ENCODE results near the gene CCDC137. TPM values are rescaled to one million over a fixed set of nuclear protein-coding genes. Genes with fewer than 3 reads are reported as not detected.

CCDC137 gene
- total and polyA plus RNA-seq, 2 of the 13 experiments (the other 11 are each of a cell fraction or from before 2014, with no cell fraction given) = 14.6 to 39.1 TPM

- TF ChIP-seq HMGXB3 (CRISPR knock-in tag; IDR thresholded peaks at IDR 0.05; ENCODE audit: borderline replicate concordance) (peak; percentile 79), ATF7-NPFF (CRISPR knock-in tag; IDR thresholded peaks at IDR 0.05; ENCODE audit: low read depth) (no peak; the same call in 1 of the 2 replicates), MXI1 (IDR thresholded peaks at IDR 0.05; ENCODE audit: borderline replicate concordance, low read depth, low read length) (peak; percentile 81; the same call in 2 of the 3 replicates), FOXJ3 (CRISPR knock-in tag; IDR thresholded peaks at IDR 0.05; ENCODE audit: borderline replicate concordance) (peak; percentile 53; the same call in 1 of the 2 replicates), SIX1 (CRISPR knock-in tag; IDR thresholded peaks at IDR 0.05; ENCODE audit: borderline replicate concordance) (peak; percentile 7; the same call in 1 of the 2 replicates), KLF6 (CRISPR knock-in tag; IDR thresholded peaks at IDR 0.05) (peak; percentile 73; the same call in 1 of the 2 replicates), NR3C1 (CRISPR knock-in tag; IDR thresholded peaks at IDR 0.05) (no peak), ZNF124 (CRISPR knock-in tag; IDR thresholded peaks at IDR 0.05) (0 out of 2 replicates have a peak, but pooled peaks have one; percentile 53), ZFX (CRISPR knock-in tag; IDR thresholded peaks at IDR 0.05; ENCODE audit: low read depth) (peak; percentile 79)
- TF ChIP-seq, protein P1, sequence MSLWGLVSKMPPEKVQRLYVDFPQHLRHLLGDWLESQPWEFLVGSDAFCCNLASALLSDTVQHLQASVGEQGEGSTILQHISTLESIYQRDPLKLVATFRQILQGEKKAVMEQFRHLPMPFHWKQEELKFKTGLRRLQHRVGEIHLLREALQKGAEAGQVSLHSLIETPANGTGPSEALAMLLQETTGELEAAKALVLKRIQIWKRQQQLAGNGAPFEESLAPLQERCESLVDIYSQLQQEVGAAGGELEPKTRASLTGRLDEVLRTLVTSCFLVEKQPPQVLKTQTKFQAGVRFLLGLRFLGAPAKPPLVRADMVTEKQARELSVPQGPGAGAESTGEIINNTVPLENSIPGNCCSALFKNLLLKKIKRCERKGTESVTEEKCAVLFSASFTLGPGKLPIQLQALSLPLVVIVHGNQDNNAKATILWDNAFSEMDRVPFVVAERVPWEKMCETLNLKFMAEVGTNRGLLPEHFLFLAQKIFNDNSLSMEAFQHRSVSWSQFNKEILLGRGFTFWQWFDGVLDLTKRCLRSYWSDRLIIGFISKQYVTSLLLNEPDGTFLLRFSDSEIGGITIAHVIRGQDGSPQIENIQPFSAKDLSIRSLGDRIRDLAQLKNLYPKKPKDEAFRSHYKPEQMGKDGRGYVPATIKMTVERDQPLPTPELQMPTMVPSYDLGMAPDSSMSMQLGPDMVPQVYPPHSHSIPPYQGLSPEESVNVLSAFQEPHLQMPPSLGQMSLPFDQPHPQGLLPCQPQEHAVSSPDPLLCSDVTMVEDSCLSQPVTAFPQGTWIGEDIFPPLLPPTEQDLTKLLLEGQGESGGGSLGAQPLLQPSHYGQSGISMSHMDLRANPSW (CRISPR knock-in tag; IDR thresholded peaks at IDR 0.05; ENCODE audit: borderline replicate concordance) = no peak
- TF ChIP-seq, protein P2, sequence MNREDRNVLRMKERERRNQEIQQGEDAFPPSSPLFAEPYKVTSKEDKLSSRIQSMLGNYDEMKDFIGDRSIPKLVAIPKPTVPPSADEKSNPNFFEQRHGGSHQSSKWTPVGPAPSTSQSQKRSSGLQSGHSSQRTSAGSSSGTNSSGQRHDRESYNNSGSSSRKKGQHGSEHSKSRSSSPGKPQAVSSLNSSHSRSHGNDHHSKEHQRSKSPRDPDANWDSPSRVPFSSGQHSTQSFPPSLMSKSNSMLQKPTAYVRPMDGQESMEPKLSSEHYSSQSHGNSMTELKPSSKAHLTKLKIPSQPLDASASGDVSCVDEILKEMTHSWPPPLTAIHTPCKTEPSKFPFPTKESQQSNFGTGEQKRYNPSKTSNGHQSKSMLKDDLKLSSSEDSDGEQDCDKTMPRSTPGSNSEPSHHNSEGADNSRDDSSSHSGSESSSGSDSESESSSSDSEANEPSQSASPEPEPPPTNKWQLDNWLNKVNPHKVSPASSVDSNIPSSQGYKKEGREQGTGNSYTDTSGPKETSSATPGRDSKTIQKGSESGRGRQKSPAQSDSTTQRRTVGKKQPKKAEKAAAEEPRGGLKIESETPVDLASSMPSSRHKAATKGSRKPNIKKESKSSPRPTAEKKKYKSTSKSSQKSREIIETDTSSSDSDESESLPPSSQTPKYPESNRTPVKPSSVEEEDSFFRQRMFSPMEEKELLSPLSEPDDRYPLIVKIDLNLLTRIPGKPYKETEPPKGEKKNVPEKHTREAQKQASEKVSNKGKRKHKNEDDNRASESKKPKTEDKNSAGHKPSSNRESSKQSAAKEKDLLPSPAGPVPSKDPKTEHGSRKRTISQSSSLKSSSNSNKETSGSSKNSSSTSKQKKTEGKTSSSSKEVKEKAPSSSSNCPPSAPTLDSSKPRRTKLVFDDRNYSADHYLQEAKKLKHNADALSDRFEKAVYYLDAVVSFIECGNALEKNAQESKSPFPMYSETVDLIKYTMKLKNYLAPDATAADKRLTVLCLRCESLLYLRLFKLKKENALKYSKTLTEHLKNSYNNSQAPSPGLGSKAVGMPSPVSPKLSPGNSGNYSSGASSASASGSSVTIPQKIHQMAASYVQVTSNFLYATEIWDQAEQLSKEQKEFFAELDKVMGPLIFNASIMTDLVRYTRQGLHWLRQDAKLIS (CRISPR knock-in tag; IDR thresholded peaks at IDR 0.05) = no peak
Measured at GRCh38 chr17:81683584-81684441, 17.3 kb downstream of the CCDC137 start, which contains the start of the genes ARL16 and HGS (continued).
